ENCODE results near the gene RASA3.

Gene RASA3

DNA sequence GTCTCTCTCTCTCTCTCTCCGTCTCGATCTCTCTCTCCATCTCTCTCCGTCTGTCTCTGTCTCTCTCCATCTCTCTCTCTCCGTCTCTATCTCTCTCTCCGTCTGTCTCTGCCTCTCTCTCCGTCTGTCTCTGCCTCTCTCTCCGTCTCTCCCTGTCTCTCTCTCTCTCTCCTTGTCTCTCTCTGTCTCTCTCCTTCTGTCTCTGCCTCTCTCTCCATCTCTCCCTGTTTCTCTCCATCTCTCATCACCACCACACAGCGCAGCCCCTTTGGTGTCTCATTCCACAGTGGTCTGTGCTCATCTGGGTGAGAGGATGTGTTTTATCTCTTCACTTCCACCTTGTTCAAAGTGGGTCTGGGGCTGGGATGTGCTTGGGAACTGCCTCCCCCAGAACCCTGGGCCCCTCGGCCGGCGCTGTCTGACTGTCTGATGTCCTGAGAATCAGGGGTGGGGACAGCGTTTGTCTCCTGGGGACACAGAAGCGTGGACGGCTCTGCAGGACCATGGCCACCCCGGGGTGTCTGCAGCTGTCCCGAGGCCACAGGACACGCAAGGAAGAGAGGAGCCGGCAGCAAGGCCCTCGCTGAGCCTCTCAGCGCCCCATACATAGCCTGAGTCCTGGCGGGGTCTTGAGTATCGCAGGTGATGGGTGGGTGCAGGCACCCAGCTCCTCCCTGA is 118.3 kb downstream of the RASA3 start:
- no peak for DNase-seq

DNA sequence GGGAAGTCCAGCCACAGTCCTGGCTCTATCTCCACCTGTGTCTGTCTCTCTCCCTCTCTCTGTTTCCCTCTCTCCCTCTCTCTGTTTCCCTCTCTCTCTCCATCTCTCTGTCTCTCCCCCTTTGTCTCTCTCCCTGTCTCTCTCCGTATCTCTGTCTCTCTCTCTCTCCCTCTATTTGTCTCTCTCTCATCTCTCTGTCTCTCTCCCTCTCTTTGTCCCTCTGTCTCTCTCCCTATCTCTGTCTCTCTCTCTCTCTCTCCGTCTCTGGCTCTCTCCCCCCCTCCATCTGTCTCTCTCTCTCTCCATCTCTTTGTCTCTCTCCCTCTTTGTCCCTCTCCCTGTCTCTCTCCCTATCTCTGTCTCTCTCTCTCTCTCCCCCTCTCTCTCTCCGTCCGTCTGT is 119.1 kb downstream of the RASA3 start:
- no peak for DNase-seq

DNA sequence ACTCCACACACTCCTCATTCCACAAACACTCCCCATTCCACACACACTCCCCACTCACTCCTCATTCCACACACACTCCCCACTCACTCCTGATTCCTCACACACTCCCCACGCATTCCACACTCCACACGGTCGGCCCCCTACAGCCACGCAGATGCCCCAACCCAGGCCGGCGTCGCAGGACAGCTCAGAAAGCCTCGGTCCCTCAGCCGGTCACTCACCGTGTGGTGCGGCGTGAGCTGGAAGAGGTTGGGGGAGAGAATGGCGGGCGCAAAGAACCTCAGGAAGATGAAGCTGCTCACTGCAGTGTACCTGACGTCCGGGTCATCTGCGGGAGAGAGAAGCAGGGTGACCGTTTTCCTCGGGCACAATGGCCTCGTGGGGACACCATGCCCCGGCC is 119.5 kb downstream of the RASA3 start:
- DNase-seq: no peak

DNA sequence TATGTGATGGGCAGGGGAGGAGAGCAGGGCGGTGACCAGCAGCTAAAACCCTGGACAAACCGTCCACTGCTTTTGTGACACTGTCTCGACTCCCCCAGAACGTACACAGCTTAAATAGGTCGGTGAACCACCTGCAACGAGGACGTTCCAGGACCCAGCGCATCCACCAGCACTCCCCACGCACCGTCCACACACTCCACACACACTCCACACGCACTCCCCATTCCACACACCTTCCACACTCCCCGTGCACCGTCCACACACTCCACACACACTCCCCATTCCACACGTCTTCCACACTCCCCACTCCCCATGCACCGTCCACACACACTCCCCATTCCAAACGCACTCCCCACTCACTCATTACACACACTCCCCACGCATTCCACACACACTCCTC is 120.3 kb downstream of the RASA3 start:
- DNase-seq: no peak

DNA sequence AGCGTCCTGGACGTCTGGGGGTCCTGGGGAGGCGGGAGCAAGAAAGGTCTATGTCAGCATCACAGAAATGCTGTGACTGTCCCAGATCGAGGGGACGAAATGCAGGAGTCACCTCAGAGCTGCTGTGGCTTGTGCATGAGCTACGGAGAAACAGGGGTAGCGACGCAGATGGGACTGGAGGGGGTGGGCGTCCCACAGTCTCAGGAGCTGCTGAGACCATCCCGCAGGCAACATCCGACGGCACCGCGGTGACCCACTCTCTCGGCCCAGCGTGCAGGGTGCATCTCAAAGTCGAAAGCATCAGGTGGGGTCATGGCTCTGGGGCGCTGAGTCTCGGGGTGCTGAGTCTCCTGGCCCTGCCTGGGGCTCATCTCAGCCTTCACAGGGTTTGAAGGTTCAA is 121.2 kb downstream of the RASA3 start:
- DNase-seq: no peak

DNA sequence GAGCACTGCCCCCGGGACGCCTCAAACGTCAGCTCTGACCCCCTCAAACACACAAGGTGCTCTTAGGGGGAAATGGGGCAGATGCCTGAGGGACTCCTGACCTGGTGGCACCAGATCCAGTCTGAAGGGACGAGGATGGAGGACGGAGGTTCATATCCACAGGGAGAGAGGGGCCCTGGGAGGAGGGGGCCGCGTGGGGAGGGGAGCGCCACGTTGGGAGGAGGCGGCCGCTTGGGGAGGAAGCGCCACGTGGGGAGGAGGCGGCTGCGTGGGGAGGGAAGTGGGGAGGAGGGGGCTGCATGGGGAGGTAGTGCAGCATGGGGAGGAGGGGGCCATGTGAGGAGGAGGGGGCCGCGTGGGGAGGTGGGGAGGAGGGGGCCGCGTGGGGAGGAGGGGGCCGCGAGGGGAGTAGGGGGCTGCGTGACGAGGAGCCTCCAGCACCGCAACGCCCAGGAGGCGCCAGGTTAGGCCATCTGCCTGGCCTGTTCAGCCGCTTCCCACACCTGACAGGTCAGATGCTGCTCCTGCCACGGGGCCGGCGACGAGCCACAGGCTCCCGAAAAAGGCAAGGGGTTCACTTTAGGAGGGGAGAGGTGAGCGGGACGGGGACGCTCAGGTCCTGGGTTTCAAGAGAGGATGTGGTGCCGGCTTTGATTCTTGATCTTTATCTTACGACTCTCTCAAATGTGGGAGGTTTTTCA is 121.9 kb downstream of the RASA3 start:
- DNase-seq: no peak

DNA sequence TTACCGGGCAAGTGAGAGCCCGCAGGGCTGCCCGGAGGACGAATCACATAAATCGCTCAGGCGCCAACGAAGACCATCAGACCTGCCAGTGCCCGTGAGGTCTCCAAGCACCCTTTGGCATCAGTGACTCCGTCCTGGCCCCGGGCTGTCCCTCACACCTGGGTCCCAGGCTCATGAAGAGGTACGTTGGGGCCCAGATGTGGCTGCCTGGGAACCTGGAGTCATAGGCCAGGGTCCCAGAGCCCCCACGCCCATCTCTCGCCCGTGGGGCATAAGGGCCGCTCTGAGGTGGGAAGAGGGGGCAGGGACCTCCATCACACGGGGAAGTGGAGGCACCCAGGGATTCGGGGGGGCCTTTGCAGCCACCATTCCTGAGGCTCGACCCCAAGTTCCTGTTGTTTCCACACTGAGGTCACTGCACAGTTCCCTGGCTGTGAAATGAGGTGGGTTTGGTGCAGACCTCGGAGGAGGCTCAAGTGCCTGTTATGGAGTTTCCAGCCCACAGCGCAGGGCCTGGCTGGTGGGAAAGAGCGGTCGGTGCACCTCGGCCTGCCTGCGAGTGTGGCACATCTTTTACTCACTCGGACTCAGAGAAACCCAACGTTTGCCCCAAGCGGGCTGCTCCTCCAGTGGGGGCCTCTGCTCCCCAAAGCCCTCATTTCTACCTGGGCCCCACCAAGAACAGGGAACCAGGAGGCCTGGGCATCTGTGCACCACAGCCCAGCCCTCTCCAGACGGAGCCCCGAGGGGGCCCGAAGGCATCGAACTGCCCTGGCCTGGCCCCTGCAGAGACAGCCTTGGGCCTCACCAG is 122.6 kb downstream of the RASA3 start:
- DNase-seq: no peak

DNA sequence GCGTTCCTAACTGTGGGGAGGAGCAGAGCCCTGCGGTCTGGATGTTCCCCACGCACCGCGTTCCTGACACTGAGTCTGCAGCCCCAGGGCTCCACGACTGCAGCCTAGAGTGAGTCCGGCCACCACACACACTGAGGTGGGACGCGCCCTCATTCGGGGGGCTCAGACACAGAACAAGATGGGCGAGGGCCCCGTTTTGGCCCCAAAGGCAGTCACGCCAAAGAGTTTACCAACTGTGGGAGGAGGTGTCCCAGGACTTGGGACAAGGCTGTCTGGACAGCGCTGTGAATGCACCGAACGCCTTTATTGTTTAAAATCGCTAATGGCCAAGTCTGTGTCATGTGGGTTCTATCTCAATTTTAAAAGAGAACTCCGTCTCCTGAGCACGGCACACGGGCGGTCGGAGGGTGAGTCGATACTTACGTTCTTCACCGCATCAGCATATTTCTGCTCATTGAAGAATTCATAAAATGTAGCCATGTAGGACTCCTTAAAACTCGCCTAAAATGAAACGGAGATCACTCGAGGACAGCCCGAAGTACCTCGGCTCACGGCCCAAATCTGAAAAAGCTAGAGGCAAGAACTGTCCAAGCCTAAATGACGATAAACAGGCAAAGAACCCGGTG is 123.3 kb downstream of the RASA3 start:
- DNase-seq: no peak

DNA sequence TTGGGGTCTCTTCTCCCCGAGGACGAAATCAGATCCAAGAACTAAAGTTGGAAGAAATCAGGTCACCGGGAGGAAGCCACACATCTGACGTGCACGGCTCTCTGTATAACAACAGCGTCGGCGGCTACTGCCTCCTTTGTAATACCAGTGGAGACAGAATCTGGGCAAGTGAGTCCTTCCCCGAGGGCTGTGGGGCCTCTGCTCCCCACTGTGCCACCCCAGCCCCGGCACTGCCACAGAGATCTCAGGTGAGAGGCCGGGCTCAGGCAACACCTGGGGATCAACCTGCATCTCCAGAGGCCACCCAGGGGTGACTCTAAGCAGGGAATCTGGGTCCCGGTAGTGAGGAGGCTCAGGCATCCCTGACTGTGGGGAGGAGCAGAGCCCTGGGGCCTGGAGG is 124.9 kb downstream of the RASA3 start:
- no peak for DNase-seq

DNA sequence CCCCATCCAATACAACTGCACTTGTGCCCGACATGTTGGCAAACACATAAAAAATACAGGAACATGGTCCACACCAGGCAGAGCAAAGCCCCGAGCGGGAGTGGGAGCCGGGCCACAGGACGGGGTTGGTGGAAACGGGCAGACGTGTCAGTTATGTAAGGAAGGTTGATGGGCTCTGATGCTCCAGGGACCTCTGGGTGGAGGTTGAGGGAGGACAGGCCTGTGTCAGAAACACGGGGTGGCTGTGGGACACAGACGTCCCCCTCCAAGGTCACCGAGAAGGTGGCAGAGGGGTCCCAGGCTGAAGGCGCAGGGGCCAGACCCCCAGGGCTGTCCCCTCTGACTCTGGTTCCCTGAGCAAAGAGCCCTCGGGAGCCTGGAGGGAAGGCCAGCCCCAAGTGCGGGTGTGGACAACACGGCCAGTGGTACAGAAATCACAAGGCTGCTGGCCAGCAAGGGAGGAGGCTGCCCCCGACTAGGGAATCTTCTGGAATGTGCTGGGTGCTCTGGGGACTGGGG is 127.2 kb downstream of the RASA3 start:
- DNase-seq: no peak

DNA sequence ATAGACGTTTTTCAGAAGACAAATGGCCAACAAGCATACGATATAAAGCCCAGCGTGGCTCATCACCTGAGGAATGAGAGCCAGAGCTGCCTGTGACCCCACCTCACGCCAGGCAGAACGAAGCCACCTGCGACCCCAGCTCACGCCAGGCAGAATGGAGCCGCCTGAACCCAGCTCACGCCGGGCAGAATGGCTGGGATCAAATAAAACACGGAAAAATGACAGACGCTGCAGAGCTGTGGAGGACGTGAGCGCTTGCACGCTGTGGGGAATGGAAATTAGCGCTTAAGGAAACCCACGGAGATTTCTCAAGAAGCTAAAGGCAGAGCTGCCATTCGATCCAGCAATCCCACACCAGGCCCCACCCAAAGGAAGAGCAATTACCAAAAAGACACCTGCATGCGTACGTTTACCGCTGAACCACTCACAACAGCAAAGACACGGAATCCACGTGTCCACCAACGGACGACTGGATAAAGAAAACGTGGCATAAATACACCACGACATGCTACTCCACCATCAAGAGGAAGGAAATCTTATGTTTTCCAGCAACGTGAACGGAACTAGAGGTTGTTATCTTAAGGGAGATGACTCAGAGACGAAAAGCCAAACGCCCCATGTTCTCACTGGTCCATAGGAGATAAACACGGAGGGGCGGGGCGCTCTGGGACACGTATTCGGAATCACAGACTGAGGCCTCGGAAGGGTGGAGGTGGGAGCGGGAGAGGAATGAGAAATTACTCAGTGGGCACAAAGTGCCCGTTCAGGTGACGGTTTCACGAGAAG is 127.8 kb downstream of the RASA3 start:
- DNase-seq: no peak

DNA sequence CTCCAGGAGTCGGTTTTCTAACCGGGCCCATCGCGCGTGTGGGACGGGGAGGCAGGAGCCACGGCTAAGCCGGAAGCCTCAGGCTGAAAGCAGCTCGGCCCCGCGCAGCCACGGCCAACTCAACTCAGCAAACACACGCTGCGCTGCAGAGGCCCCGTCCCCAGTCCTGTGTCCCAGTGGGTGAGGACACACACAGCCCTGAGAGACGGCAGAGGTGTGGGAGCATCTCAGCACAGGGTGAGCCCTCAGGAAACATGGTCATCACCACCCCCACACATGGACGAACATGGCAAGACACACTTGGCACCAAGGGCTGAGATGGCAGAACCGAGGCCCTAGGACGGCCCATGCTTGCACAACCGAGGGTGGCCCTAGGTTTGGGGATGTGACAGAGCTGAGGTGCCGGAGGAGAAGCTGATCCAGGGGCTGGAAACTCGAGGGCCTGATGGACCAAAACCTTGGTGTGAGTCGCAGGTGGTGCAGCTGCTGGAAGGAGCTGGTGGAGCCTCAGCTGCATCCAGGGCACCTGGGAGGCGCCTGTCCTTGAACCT is 129.6 kb downstream of the RASA3 start:
- DNase-seq: no peak

DNA sequence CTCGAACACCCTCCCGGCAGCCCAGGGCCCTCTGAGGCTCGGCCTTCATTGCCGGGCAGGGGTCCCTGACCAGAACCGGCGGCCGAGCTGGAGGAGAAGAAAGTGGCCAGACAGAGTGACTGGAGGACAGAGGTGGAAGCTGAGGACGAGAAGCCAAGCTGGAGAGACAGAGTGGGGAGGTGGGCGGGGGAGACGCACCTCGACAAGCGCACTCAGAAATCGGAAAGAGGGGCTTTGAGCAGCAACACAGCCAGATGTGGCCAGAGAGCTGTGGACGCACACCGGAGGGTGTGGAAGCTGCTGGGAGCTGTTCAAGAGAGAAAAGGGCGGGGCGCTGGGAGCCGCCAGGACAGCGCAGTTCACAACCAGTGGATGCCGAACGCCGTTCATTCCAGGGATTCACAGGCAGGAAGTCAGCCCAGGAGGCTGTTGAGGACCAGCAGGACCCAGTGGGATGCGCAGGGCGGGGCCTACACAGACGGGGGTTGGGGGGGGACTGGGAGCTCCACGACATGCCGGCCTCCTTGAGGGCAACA is 130.3 kb downstream of the RASA3 start:
- no peak for DNase-seq

DNA sequence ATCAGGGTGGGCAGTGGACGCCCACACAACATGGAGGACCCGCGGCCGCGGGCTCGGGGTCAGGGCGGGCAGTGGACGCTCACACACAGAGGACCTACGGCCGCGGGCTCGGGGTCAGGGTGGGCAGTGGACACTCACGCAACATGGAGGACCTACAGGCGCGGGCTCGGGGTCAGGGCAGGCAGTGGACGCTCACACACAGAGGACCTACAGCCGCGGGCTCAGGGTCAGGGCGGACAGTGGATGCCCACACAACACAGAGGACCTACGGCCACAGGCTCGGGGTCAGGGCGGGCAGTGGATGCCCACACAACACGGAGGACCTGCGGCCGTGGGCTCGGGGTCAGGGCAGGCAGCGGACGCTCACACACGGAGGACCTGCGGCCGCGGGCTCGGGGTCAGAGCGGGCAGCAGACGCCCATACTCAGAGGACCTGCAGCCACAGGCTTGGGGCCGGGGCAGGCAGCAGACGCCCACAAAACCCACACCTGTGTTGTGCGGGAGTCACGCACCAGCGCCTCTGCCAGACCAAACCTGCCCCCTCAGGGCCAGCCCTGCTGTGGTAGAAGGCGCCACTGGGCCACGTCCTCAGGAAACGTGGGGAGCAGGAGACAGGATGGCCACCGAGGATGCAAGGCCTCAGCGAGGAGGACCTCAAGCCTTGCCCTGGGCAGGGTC is 131.0 kb downstream of the RASA3 start:
- DNase-seq: no peak

DNA sequence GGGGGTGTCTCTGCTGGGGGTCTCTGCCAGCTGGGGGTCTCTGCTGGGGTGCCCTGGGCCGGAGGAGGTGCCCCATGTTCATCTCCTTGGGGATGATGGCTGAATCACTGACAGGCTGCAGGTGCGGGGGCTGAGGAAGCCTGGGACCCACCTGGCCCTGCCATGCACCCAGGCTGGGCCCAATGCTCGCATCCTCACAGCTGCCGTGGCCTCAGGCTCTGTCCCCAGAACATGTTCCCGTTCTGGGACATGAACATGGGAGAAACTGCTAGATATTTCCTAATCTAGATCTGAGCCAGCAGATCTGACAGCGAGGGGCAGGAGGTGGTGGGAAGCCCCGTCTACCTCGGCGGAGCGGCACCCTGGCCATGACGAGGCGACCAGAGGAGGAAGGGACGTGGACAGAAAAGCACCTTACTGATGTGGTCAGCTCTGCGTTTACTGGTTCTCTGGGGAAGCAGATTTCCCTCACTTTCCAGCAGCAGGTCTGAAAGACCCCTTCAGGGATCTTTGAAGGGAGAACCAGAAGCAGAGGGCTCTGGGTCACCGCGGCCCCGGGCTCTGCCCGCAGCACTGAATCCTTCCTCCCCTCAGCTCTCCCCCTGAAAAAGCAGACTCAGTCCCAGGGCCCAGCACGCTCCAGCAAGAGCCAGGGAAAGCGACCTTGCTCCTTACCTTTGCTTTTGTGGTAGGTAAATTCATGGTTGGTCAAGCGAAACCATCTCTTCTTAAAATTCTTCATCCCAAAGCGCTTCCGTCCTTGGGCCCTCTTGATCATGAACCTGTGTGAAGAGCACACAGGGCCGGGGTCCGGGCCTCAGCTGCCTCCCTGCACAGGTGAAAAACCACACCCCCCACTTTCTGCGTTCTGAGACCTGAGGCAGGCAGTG is 132.0 kb downstream of the RASA3 start:
- no peak for DNase-seq

DNA sequence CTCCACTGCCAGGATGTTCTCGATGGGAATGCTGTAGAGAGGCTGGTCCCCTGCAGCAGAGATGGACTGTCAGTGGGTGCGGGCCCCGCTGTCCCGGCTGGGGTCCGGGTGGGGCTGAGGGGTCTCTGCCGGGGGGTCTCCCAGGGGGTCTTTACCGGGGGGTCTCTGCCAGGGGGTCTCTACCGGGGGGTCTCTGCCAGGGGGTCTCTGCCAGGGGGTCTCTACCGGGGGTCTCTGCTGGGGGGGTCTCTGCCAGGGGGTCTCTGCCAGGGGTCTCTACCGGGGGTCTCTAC is 132.9 kb downstream of the RASA3 start:
- no peak for DNase-seq

DNA sequence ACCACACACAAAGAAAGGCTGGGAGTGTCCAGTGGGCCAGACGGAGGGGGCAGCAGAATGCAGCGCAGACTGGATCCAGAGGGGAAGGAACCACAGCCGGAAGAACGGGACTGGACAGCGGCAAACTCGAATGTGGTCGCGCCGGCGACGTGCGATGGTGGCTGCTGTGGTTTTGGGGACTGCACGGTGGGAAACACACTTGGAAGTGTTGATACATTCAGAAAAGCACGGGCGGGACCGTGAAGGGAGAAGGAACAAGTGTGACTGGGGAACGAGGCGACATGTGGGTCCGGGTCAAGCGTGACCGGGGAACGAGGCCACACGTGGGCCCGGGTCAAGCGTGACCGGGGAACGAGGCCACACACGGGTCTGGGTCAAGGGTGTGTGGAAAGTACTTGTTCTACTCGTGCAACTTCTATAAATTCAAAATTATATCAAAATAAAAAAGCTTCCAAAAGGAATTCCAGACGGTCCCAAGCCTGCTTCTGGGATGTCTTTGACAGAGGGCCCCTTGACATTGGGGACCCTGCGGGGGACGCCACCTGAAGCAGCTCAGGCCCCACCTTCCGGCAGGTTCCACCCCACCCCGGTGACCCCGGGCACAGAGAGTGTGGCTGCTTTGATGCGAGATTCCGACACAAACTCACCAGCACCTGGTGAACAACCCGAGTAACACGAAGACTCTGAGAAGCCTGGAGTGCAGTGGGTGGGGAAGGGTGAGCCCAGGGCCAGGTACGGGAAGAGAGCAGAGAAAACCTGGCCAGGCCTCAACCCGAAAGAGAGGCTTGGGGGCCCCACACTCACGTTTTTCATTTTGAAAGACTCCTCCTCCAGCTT is 133.4 kb downstream of the RASA3 start:
- no peak for DNase-seq

DNA sequence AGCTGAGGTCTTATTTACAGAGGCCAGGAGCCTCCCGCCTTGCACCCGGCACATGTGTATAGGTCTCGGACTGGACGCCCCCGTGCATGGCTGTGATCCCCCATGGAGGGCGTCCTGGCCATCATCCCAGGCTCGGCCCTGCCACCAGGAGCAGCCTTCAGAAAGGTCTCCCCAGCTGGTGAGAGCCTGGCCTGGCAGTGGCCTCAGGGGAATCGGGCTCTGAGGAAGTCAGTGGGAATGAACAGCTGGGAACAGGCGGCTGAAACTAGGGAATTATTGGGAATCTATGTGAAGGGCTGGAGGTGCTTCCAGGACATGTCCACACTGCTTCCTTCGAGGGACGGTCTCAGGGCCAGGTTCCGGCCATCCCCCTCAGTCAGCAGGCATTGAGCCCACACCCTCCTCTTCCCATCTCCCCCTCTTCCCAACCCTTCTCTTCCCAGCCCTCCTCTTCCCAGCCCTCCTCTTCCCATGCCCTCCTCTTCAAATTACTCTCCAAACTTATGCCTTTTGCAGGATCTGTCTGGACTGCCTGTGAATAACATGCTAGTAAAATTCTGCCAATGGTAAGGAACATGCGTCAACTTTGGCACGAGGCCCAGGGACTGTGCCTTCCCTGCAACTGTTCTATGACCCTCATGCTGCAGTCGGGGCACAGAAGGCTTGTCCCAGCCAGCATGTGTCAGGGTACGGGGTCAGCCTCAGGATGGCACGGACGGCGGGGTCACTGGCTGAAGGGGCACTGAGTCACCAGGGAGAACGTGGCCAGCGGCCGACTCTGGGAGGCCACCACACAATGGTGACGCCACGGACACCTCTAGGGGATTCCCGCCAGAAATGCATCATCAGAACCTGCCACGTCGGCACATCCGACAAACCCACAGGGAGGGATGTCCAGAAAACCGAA is 134.3 kb downstream of the RASA3 start:
- DNase-seq: no peak
